ENCODE results near the gene CELF5. TPM values are rescaled to one million over a fixed set of nuclear protein-coding genes. Genes with fewer than 3 reads are reported as not detected.
"Not testable (repeated sequence)": the region's sequence is repeated elsewhere in the genome, so short reads cannot be mapped to it uniquely, and the experiment has no call there.

The CELF5 gene
- total RNA-seq, 1 experiment from 2014 or later = 2.5 TPM

- Histone ChIP-seq H3K79me2 (ENCODE audit: insufficient read depth, low read length) (no peaks in the 10 kb centered on the region), H3K27me3 (ENCODE audit: insufficient read depth, low read length) (no peaks in the 10 kb centered on the region), H4K20me1 (ENCODE audit: insufficient read depth) (no peaks in the 10 kb centered on the region), H3K4me2 (ENCODE audit: low read length) (no peak overlapping the region), H3K9ac (ENCODE audit: low read length) (no peak overlapping the region), H3K9me3 (ENCODE audit: control insufficient read depth in 1 of 2, insufficient read depth in 1 of 2, low read depth in 1 of 2, low read length in 2 of 2) (no peaks in the 10 kb centered on the region), H3K4me1 (ENCODE audit: control insufficient read depth in 1 of 2, insufficient read depth in 2 of 2, low read length in 2 of 2) (peaks cover 2 to 8% of the 10 kb centered on the region in 2 experiments; a peak in 2 of 4 replicates), H3K36me3 (ENCODE audit: control insufficient read depth in 1 of 2, insufficient read depth in 2 of 2, low read length in 2 of 2) (no peaks in the 10 kb centered on the region), H3K4me3 (replicated peaks in 1 of 2; ENCODE audit: low read depth in 1 of 2, low read length in 2 of 2) (no peak overlapping the region), H2AFZ (ENCODE audit: low read depth, low read length, poor library complexity, severe bottlenecking) (no peak overlapping the region), H3K9me2 (ENCODE audit: insufficient read depth) (no peaks in the 10 kb centered on the region), H3K27ac (ENCODE audit: low read depth, low read length) (no peak overlapping the region)
- CTCF ChIA-PET = interaction anchor here (0.7 to 0.9 kb wide), 2 partner anchors 15 to 427 kb away, joined by 3 read pairs; no protein-coding TSS in a partner anchor
- no TSS peak for BruUV-seq (replicated peaks)
- RAD21 ChIA-PET (ENCODE audit: low non-redundant PET in 1 of 2, low total read pairs in 2 of 2, uncharacterized antibody in 2 of 2, unreplicated experiment in 2 of 2) = no interaction called here
- ATAC-seq = no peak
- POLR2A ChIA-PET = no interaction called here
- no peak for DNase-seq (ENCODE audit: low read depth, low spot score)
- intact Hi-C loops (cut with micrococcal nuclease) = no loop called here
- TF ChIP-seq ATF3 (IDR thresholded peaks at IDR 0.05) (no peak), ZNF274 (IDR thresholded peaks at IDR 0.05; ENCODE audit: low read depth, low read length) (no peak), MAX (IDR thresholded peaks at IDR 0.05) (no peak), SP1 (IDR thresholded peaks at IDR 0.05; ENCODE audit: low read depth) (no peak), ELF1 (IDR thresholded peaks at IDR 0.05; ENCODE audit: borderline replicate concordance, low read depth) (no peak), JUND (IDR thresholded peaks at IDR 0.05) (no peak), CBX3 (IDR thresholded peaks at IDR 0.05; ENCODE audit: low read depth) (no peak), RAD21 (IDR thresholded peaks at IDR 0.05; ENCODE audit: low read depth) (no peak), EZH2 (IDR thresholded peaks at IDR 0.05) (no peak)
- TF ChIP-seq, protein P1, sequence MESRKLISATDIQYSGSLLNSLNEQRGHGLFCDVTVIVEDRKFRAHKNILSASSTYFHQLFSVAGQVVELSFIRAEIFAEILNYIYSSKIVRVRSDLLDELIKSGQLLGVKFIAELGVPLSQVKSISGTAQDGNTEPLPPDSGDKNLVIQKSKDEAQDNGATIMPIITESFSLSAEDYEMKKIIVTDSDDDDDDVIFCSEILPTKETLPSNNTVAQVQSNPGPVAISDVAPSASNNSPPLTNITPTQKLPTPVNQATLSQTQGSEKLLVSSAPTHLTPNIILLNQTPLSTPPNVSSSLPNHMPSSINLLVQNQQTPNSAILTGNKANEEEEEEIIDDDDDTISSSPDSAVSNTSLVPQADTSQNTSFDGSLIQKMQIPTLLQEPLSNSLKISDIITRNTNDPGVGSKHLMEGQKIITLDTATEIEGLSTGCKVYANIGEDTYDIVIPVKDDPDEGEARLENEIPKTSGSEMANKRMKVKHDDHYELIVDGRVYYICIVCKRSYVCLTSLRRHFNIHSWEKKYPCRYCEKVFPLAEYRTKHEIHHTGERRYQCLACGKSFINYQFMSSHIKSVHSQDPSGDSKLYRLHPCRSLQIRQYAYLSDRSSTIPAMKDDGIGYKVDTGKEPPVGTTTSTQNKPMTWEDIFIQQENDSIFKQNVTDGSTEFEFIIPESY (IDR thresholded peaks at IDR 0.05; ENCODE audit: extremely low read depth, insufficient replicate concordance, low read length) = no peak
These were observed 65.6 kb downstream of the CELF5 start for GRCh38 chr19:3289971-3290569.

DNA sequence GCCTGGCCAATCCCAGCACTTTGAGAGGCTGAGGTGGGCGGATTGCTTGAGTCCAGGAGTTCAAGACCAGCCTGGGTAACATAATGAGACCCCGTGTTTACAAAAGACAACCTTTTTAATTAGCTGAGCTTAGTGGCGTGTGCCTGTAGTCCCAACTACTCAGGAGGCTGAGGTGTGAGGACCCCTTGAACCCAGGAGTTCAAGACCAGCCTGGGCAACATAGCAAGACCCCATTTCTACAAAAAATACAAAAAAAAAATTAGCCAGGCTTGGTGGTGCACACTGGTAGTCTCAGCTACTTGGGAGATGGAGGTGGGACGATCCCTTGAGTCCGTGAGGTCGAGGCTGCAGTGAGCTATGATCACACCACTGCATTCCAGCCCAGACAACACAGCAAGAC lies 66.4 kb downstream of the CELF5 start:
- H3K4me3 ChIP-seq (replicated peaks in 1 of 2; ENCODE audit: low read depth in 1 of 2, low read length in 2 of 2); intact Hi-C loops (cut with micrococcal nuclease); H3K9me2 ChIP-seq (ENCODE audit: insufficient read depth); POLR2A ChIA-PET; H3K9me3 ChIP-seq (ENCODE audit: control insufficient read depth in 1 of 2, insufficient read depth in 1 of 2, low read depth in 1 of 2, low read length in 2 of 2); H3K4me1 ChIP-seq (ENCODE audit: control insufficient read depth in 1 of 2, insufficient read depth in 2 of 2, low read length in 2 of 2); H3K4me2 ChIP-seq (ENCODE audit: low read length); H3K27me3 ChIP-seq (ENCODE audit: insufficient read depth, low read length); H2AFZ ChIP-seq (ENCODE audit: low read depth, low read length, poor library complexity, severe bottlenecking); H4K20me1 ChIP-seq (ENCODE audit: insufficient read depth); RAD21 ChIA-PET (ENCODE audit: low non-redundant PET in 1 of 2, low total read pairs in 2 of 2, uncharacterized antibody in 2 of 2, unreplicated experiment in 2 of 2); H3K9ac ChIP-seq (ENCODE audit: low read length); ATAC-seq; DNase-seq (ENCODE audit: low read depth, low spot score); H3K36me3 ChIP-seq (ENCODE audit: control insufficient read depth in 1 of 2, insufficient read depth in 2 of 2, low read length in 2 of 2); CTCF ChIA-PET; H3K79me2 ChIP-seq (ENCODE audit: insufficient read depth, low read length); H3K27ac ChIP-seq (ENCODE audit: low read depth, low read length); BruUV-seq (replicated peaks): not testable (repeated sequence)

All from HCT116 (cell line).